HepG2 (cell line): ENCODE data around the gene FZD7. TPM values are rescaled to one million over a fixed set of nuclear protein-coding genes. Genes with fewer than 3 reads are reported as not detected.

Experiments
- ATAC-seq: fragments of 200-7000 bp; cut with Tn5 transposase; 3 replicates; pipeline ENCODE4 v1.9.1; 2020; ENCODE audit warnings: mild to moderate bottlenecking, moderate library complexity
- BruUV-seq: library from RNA; stranded (reverse); fragments of 400-500 nt; replicated peaks from 2 replicates; lab custom pipeline; 2021; lab: Mats Ljungman, UMichigan
- CTCF ChIA-PET: fragments of 300-600 bp; formaldehyde crosslinking; extraction: SDS; loops from one replicate; lab custom pipeline; 2021; ENCODE audit warnings: low total read pairs, inconsistent platforms, low intra/inter-chr PET ratio; lab: Yijun Ruan, JAX
- POLR2A ChIA-PET: fragments of 350-600 bp; sonication (Branson Sonifier 250); formaldehyde crosslinking; loops from one replicate; lab custom pipeline; 2020; ENCODE audit warnings: antibody characterized with exemption, inconsistent platforms; lab: Yijun Ruan, JAX
- DNase-seq: peaks from one replicate; pipeline ENCODE4 v3.0.0-alpha.2; 2015; ENCODE audit warnings: low spot score
- FAIRE-seq: peaks from 3 replicates; lab custom pipeline; 2011; peaks lifted over from hg19 to GRCh38; lab: Jason Lieb, UNC
- H2AFZ ChIP-seq: one replicate; pipeline ENCODE4 v1.6.1; 2011; ENCODE audit warnings: low read length, inconsistent platforms
- H3K27ac ChIP-seq: fragments of 300-600 bp; 3 replicates; pipeline ENCODE4 v1.8.0; 2011; ENCODE audit warnings: mixed run types, mild to moderate bottlenecking, mixed read lengths, low read length, inconsistent platforms; ENCODE audit not compliant: insufficient read depth; ENCODE audit errors: extremely low read length
- H3K27me3 ChIP-seq, 2 experiments: fragments of 200-600 bp in 1 of 2; 2 replicates in 1 of 2; 3 replicates in 1 of 2; pipeline versions ENCODE4 v1.6.0 to v1.8.0; 2011; ENCODE audit warnings: low read length in 2 of 2, mild to moderate bottlenecking in 2 of 2, moderate library complexity in 2 of 2, inconsistent platforms in 1 of 2; ENCODE audit not compliant: insufficient read depth in 2 of 2, control insufficient read depth in 1 of 2
- H3K36me3 ChIP-seq, 2 experiments: fragments of 200-600 bp in 1 of 2; replicated peaks in 1 of 2; 2 replicates in 1 of 2; 3 replicates in 1 of 2; pipeline versions ENCODE4 v1.5.1 to v1.8.0; 2011; ENCODE audit warnings: low read length in 2 of 2, inconsistent platforms in 1 of 2; ENCODE audit not compliant: insufficient read depth in 2 of 2, control insufficient read depth in 1 of 2
- H3K4me1 ChIP-seq: 2 replicates; pipeline ENCODE4 v1.5.1; 2012; ENCODE audit warnings: low read length, inconsistent platforms; ENCODE audit not compliant: insufficient read depth
- H3K4me2 ChIP-seq: 2 replicates; pipeline ENCODE4 v1.6.0; 2011; ENCODE audit warnings: low read depth, low read length, inconsistent platforms
- H3K4me3 ChIP-seq, 3 experiments: fragments of 200-600 bp in 1 of 3; sonication (generic), shearing (Covaris generic) in 1 of 3; replicated peaks in 1 of 3; 2 replicates each; pipeline ENCODE4 v1.5.1; 2011 to 2016; ENCODE audit warnings: low read length in 3 of 3, inconsistent platforms in 2 of 3, low read depth in 2 of 3, mild to moderate bottlenecking in 2 of 3, control low read depth in 1 of 3, mixed read lengths in 1 of 3; ENCODE audit not compliant: insufficient read depth in 1 of 3
- H3K79me2 ChIP-seq: one replicate; pipeline ENCODE4 v1.6.1; 2011; ENCODE audit warnings: low read length, inconsistent platforms; ENCODE audit not compliant: insufficient read depth
- H3K9ac ChIP-seq: 2 replicates; pipeline ENCODE4 v1.6.0; 2011; ENCODE audit warnings: mild to moderate bottlenecking, low read depth, low read length, inconsistent platforms; ENCODE audit not compliant: insufficient read depth
- H3K9me3 ChIP-seq: 2 replicates; pipeline ENCODE4 v1.5.1; 2012; ENCODE audit warnings: mild to moderate bottlenecking, low read length
- H4K20me1 ChIP-seq: 2 replicates; pipeline ENCODE4 v1.6.0; 2011; ENCODE audit warnings: inconsistent platforms, mild to moderate bottlenecking, low read length, moderate library complexity; ENCODE audit not compliant: insufficient read depth
- DNMT1 ChIP-seq: sonication (generic); formaldehyde crosslinking; IDR thresholded peaks from 2 replicates; pipeline ENCODE4 v1.5.1; 2020; ENCODE audit warnings: mild to moderate bottlenecking, missing genetic modification reagents
- EED ChIP-seq: sonication (generic); formaldehyde crosslinking; IDR thresholded peaks from 2 replicates; pipeline ENCODE4 v1.5.0; 2020; ENCODE audit warnings: mild to moderate bottlenecking, missing genetic modification reagents
- FOSL2 ChIP-seq: sonication (generic); formaldehyde crosslinking; IDR thresholded peaks from 2 replicates; pipeline ENCODE4 v1.4.0; 2020; ENCODE audit warnings: missing genetic modification reagents
- PRDM4 ChIP-seq: sonication (generic); formaldehyde crosslinking; IDR thresholded peaks from 2 replicates; pipeline ENCODE4 v1.9.0; 2021; ENCODE audit warnings: missing genetic modification reagents, borderline replicate concordance
- TOPORS ChIP-seq: sonication (generic); formaldehyde crosslinking; IDR thresholded peaks from 2 replicates; pipeline ENCODE4 v1.8.0; 2023; ENCODE audit warnings: mild to moderate bottlenecking, missing genetic modification reagents
- ZMYM4 ChIP-seq: sonication (generic); formaldehyde crosslinking; IDR thresholded peaks from 2 replicates; pipeline ENCODE4 v1.8.1; 2023; ENCODE audit warnings: mild to moderate bottlenecking, missing genetic modification reagents
- ZNF570 ChIP-seq: sonication (generic); formaldehyde crosslinking; IDR thresholded peaks from 2 replicates; pipeline ENCODE4 v1.4.0; 2020; ENCODE audit warnings: mild to moderate bottlenecking, missing genetic modification reagents, borderline replicate concordance
- WGBS: methylation state at CpG from one replicate; pipeline ENCODE4 v1.1.6; 2017; ENCODE audit warnings: low lambda C conversion rate; 5-methylcytosine and 5-hydroxymethylcytosine counted together
- in situ Hi-C: cut with HindIII; loops from 2 replicates; pipeline ENCODE4 v1.10.0; 2017; ENCODE audit warnings: low pct_unique_long_range_greater_than_20kb; ENCODE audit not compliant: extremely low pct_ligation_motif_present
- intact Hi-C: fragments of 100-400 bp; cut with micrococcal nuclease; formaldehyde crosslinking; loops from one replicate; pipeline ENCODE4 v1.10.0; 2022; ENCODE audit not compliant: unreplicated experiment
- polyA plus RNA-seq, 8 experiments: library from polyadenylated mRNA; depleted of rRNA in 3 of 8; stranded (reverse) in 7 of 8; unstranded in 1 of 8; fragments of >200 nt; fragmentation: Illumina TruSeq in 4 of 8; extraction: Trizol in 4 of 8; gene quantifications; 2 replicates each; pipeline versions ENCODE4 v1.2.1 to v1.2.3, GENCODE V29; 2011 to 2016; ENCODE audit warnings: low read depth in 4 of 8, missing spikeins in 1 of 8, mixed read lengths in 1 of 8; ENCODE audit not compliant: insufficient read depth in 1 of 8
- total RNA-seq, 5 experiments: library from RNA; depleted of rRNA; stranded (reverse); fragments of >200 nt; fragmentation: Illumina TruSeq; extraction: Trizol; gene quantifications; 2 replicates each; pipeline ENCODE4 v1.2.3, GENCODE V29; 2016; ENCODE audit warnings: low read depth in 1 of 5
- TF ChIP-seq, protein P1 (sequence below): sonication (generic); formaldehyde crosslinking; IDR thresholded peaks from 2 replicates; pipeline ENCODE4 v1.5.1; 2020; ENCODE audit warnings: mild to moderate bottlenecking, missing genetic modification reagents, moderate library complexity
- TF ChIP-seq, protein P2 (sequence below): sonication (generic); formaldehyde crosslinking; IDR thresholded peaks from 2 replicates; pipeline ENCODE4 v1.4.0; 2020; ENCODE audit warnings: missing genetic modification reagents, mild to moderate bottlenecking, borderline replicate concordance
- TF ChIP-seq, protein P3 (sequence below): sonication (generic); formaldehyde crosslinking; conservative IDR thresholded peaks from 2 replicates; pipeline ENCODE4 v1.4.0; 2020; ENCODE audit warnings: mild to moderate bottlenecking, missing genetic modification reagents, moderate library complexity

FZD7 gene
- total and polyA plus RNA-seq, 2 of the 13 experiments (the other 11 are each of a cell fraction or from before 2014, with no cell fraction given): 0.13 to 0.38 TPM

DNA sequence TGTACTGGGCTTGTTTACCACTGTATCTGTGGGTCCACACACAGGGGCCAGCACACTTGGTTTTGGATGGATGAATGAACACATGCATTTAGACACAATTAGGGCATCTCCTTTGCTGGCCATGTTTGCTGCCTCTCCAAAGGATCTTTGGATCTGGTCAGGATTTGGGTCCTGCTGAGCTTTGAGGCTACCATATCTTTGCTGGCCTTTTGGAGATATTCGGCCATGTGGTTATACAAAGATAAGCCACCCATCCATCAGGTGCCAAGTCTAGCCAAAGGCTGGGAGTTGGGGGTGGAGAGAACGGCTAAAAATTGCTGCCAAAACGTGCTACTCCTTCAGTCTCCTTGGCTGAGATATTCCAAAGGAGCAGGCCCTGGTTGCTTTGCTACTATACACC, 18.2 kb upstream of the FZD7 start:
- Histone ChIP-seq H3K9me3 (no peaks in the 10 kb centered on the region), H3K9ac (no peak overlapping the region), H3K27ac (no peak overlapping the region), H3K4me2 (no peak overlapping the region), H3K4me1 (no peaks in the 10 kb centered on the region), H3K36me3 (no peaks in the 10 kb centered on the region), H2AFZ (no peak overlapping the region), H4K20me1 (no peaks in the 10 kb centered on the region), H3K27me3 (no peaks in the 10 kb centered on the region), H3K4me3 (no peak overlapping the region), H3K79me2 (no peaks in the 10 kb centered on the region)
- BruUV-seq: no TSS peak
- intact Hi-C loops (no loop called here), in situ Hi-C loops (no loop called here)
- CTCF ChIA-PET: no interaction called here
- DNase-seq: no peak
- FAIRE-seq: no peak
- 0% methylated on average over 3 of the region's 3 CpGs for WGBS
- ATAC-seq: no peak
- POLR2A ChIA-PET: no interaction called here
- TF ChIP-seq ZMYM4: no peak
- TF ChIP-seq, protein P1, sequence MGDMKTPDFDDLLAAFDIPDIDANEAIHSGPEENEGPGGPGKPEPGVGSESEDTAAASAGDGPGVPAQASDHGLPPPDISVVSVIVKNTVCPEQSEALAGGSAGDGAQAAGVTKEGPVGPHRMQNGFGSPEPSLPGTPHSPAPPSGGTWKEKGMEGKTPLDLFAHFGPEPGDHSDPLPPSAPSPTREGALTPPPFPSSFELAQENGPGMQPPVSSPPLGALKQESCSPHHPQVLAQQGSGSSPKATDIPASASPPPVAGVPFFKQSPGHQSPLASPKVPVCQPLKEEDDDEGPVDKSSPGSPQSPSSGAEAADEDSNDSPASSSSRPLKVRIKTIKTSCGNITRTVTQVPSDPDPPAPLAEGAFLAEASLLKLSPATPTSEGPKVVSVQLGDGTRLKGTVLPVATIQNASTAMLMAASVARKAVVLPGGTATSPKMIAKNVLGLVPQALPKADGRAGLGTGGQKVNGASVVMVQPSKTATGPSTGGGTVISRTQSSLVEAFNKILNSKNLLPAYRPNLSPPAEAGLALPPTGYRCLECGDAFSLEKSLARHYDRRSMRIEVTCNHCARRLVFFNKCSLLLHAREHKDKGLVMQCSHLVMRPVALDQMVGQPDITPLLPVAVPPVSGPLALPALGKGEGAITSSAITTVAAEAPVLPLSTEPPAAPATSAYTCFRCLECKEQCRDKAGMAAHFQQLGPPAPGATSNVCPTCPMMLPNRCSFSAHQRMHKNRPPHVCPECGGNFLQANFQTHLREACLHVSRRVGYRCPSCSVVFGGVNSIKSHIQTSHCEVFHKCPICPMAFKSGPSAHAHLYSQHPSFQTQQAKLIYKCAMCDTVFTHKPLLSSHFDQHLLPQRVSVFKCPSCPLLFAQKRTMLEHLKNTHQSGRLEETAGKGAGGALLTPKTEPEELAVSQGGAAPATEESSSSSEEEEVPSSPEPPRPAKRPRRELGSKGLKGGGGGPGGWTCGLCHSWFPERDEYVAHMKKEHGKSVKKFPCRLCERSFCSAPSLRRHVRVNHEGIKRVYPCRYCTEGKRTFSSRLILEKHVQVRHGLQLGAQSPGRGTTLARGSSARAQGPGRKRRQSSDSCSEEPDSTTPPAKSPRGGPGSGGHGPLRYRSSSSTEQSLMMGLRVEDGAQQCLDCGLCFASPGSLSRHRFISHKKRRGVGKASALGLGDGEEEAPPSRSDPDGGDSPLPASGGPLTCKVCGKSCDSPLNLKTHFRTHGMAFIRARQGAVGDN (CRISPR knock-in tag): no peak
- no peak for TF ChIP-seq PRDM4
- TF ChIP-seq, protein P2, sequence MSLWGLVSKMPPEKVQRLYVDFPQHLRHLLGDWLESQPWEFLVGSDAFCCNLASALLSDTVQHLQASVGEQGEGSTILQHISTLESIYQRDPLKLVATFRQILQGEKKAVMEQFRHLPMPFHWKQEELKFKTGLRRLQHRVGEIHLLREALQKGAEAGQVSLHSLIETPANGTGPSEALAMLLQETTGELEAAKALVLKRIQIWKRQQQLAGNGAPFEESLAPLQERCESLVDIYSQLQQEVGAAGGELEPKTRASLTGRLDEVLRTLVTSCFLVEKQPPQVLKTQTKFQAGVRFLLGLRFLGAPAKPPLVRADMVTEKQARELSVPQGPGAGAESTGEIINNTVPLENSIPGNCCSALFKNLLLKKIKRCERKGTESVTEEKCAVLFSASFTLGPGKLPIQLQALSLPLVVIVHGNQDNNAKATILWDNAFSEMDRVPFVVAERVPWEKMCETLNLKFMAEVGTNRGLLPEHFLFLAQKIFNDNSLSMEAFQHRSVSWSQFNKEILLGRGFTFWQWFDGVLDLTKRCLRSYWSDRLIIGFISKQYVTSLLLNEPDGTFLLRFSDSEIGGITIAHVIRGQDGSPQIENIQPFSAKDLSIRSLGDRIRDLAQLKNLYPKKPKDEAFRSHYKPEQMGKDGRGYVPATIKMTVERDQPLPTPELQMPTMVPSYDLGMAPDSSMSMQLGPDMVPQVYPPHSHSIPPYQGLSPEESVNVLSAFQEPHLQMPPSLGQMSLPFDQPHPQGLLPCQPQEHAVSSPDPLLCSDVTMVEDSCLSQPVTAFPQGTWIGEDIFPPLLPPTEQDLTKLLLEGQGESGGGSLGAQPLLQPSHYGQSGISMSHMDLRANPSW (CRISPR knock-in tag): no peak
- TF ChIP-seq EED (CRISPR knock-in tag): no peak
- no peak for TF ChIP-seq DNMT1 (CRISPR knock-in tag)
- TF ChIP-seq FOSL2 (CRISPR knock-in tag): no peak
- TF ChIP-seq, protein P3, sequence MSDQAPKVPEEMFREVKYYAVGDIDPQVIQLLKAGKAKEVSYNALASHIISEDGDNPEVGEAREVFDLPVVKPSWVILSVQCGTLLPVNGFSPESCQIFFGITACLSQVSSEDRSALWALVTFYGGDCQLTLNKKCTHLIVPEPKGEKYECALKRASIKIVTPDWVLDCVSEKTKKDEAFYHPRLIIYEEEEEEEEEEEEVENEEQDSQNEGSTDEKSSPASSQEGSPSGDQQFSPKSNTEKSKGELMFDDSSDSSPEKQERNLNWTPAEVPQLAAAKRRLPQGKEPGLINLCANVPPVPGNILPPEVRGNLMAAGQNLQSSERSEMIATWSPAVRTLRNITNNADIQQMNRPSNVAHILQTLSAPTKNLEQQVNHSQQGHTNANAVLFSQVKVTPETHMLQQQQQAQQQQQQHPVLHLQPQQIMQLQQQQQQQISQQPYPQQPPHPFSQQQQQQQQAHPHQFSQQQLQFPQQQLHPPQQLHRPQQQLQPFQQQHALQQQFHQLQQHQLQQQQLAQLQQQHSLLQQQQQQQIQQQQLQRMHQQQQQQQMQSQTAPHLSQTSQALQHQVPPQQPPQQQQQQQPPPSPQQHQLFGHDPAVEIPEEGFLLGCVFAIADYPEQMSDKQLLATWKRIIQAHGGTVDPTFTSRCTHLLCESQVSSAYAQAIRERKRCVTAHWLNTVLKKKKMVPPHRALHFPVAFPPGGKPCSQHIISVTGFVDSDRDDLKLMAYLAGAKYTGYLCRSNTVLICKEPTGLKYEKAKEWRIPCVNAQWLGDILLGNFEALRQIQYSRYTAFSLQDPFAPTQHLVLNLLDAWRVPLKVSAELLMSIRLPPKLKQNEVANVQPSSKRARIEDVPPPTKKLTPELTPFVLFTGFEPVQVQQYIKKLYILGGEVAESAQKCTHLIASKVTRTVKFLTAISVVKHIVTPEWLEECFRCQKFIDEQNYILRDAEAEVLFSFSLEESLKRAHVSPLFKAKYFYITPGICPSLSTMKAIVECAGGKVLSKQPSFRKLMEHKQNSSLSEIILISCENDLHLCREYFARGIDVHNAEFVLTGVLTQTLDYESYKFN (CRISPR knock-in tag): no peak
- TF ChIP-seq TOPORS: no peak
- no peak for TF ChIP-seq ZNF570
